Activated T-helper 9 cell treated with anti-CD3 and anti-CD28 coated beads, Interleukin-2, amount 50 U/mL, for 16 hours (primary cell): ENCODE data around the gene CFAP20DC.

Source experiments
- DNase-seq: peaks from one replicate; pipeline ENCODE4 v3.0.0-alpha.2; 2020; ENCODE audit warnings: low read depth

Gene CFAP20DC

GRCh38 chr3:58800032-58800431, 249.8 kb downstream of the CFAP20DC start:
- no peak for DNase-seq

GRCh38 chr3:58799271-58799670, 250.6 kb downstream of the CFAP20DC start:
- no peak for DNase-seq

- no peak for DNase-seq
Observed at GRCh38 chr3:58798312-58798711, 251.5 kb downstream of the CFAP20DC start.

- DNase-seq: no peak
Observed at GRCh38 chr3:58794750-58795149, 255.1 kb downstream of the CFAP20DC start.

GRCh38 chr3:58793938-58794337, 255.9 kb downstream of the CFAP20DC start:
- DNase-seq: no peak

- DNase-seq: no peak
Observed at GRCh38 chr3:58792921-58793451, 256.8 kb downstream of the CFAP20DC start.

- no peak for DNase-seq
Observed at GRCh38 chr3:58789385-58789784, 260.4 kb downstream of the CFAP20DC start.

- DNase-seq: no peak
Observed at GRCh38 chr3:58784888-58785287, 264.9 kb downstream of the CFAP20DC start.

GRCh38 chr3:58784425-58784824, 265.4 kb downstream of the CFAP20DC start:
- no peak for DNase-seq

GRCh38 chr3:58783845-58784244, 266.0 kb downstream of the CFAP20DC start:
- no peak for DNase-seq

- no peak for DNase-seq
Observed at GRCh38 chr3:58779934-58780333, 269.9 kb downstream of the CFAP20DC start.

GRCh38 chr3:58776231-58776630, 273.6 kb downstream of the CFAP20DC start:
- no peak for DNase-seq

- no peak for DNase-seq
Observed at GRCh38 chr3:58772462-58772861, 277.4 kb downstream of the CFAP20DC start.

- DNase-seq: no peak
Observed at GRCh38 chr3:58769065-58769464, 280.8 kb downstream of the CFAP20DC start.

- DNase-seq: no peak
Observed at GRCh38 chr3:58766587-58767282, 283.1 kb downstream of the CFAP20DC start.

GRCh38 chr3:58755150-58755549, 294.7 kb downstream of the CFAP20DC start:
- DNase-seq: no peak

- DNase-seq: no peak
Observed at GRCh38 chr3:58754074-58754473, 295.8 kb downstream of the CFAP20DC start.

- DNase-seq: no peak
Observed at GRCh38 chr3:58751882-58752567, 297.8 kb downstream of the CFAP20DC start.

GRCh38 chr3:58751235-58751634, 298.6 kb downstream of the CFAP20DC start:
- no peak for DNase-seq

- no peak for DNase-seq
Observed at GRCh38 chr3:58749948-58750347, 299.9 kb downstream of the CFAP20DC start.

- DNase-seq: no peak
Observed at GRCh38 chr3:58748024-58748423, 301.8 kb downstream of the CFAP20DC start.

GRCh38 chr3:58746758-58747157, 303.1 kb downstream of the CFAP20DC start:
- DNase-seq: no peak

GRCh38 chr3:58743296-58743695, 306.5 kb downstream of the CFAP20DC start:
- no peak for DNase-seq

GRCh38 chr3:58742239-58742638, 307.6 kb downstream of the CFAP20DC start:
- DNase-seq: no peak
